A673 (cell line): ENCODE data around the gene PDS5A. TPM values are rescaled to one million over a fixed set of nuclear protein-coding genes. Genes with fewer than 3 reads are reported as not detected.

ENCODE experiments used
- BruUV-seq: library from RNA; stranded (reverse); fragments of 400-500 nt; replicated peaks from 2 replicates; lab custom pipeline; 2021; lab: Mats Ljungman, UMichigan
- CTCF ChIA-PET: fragments of 300-600 bp; sonication (Branson Sonifier 250); formaldehyde crosslinking; loops from one replicate; lab custom pipeline; 2022; ENCODE audit warnings: antibody characterized with exemption; lab: Charles Lee
- POLR2A ChIA-PET: fragments of 300-600 bp; sonication (Branson Sonifier 250); formaldehyde crosslinking; loops from one replicate; lab custom pipeline; 2022; ENCODE audit warnings: antibody characterized with exemption; ENCODE audit not compliant: low non-redundant PET; lab: Charles Lee
- DNase-seq: peaks from one replicate; pipeline ENCODE4 v3.0.0-alpha.2; 2015; ENCODE audit warnings: low spot score
- H3K27ac ChIP-seq: fragments of 200-600 bp; sonication (generic); 2 replicates; pipeline ENCODE4 v1.5.1; 2016; ENCODE audit warnings: mixed run types, low read depth, mild to moderate bottlenecking, mixed read lengths, antibody characterized with exemption, low read length; ENCODE audit not compliant: poor library complexity, severe bottlenecking
- H3K27me3 ChIP-seq: fragments of 200-600 bp; sonication (generic); replicated peaks from 2 replicates; pipeline ENCODE4 v1.6.1; 2017; ENCODE audit warnings: mixed run types, low read depth, mild to moderate bottlenecking, mixed read lengths, antibody characterized with exemption, low read length; ENCODE audit not compliant: insufficient read depth, poor library complexity
- H3K36me3 ChIP-seq: fragments of 200-600 bp; sonication (generic); 2 replicates; pipeline ENCODE4 v1.6.1; 2016; ENCODE audit warnings: mixed run types, mild to moderate bottlenecking, mixed read lengths, antibody characterized with exemption, low read length; ENCODE audit not compliant: insufficient read depth, poor library complexity, severe bottlenecking
- H3K4me1 ChIP-seq: fragments of 200-600 bp; sonication (generic); 2 replicates; pipeline ENCODE4 v1.6.1; 2017; ENCODE audit warnings: mixed run types, mild to moderate bottlenecking, mixed read lengths, antibody characterized with exemption, low read length; ENCODE audit not compliant: insufficient read depth, poor library complexity, severe bottlenecking
- H3K4me3 ChIP-seq: fragments of 200-600 bp; sonication (generic); 2 replicates; pipeline ENCODE4 v1.5.1; 2016; ENCODE audit warnings: low read depth, mixed run types, mild to moderate bottlenecking, mixed read lengths, low read length; ENCODE audit not compliant: poor library complexity, severe bottlenecking
- H3K9me3 ChIP-seq: fragments of 200-600 bp; sonication (generic); 2 replicates; pipeline ENCODE4 v1.6.1; 2016; ENCODE audit warnings: mixed run types, low read depth, mild to moderate bottlenecking, mixed read lengths, antibody characterized with exemption, low read length; ENCODE audit not compliant: poor library complexity, severe bottlenecking
- EZH2 ChIP-seq: fragments of 200-600 bp; sonication (generic); IDR thresholded peaks from 2 replicates; pipeline ENCODE4 v1.6.1; 2017; ENCODE audit warnings: borderline replicate concordance, low read depth, mild to moderate bottlenecking, mixed read lengths, antibody characterized with exemption, low read length; ENCODE audit not compliant: poor library complexity, severe bottlenecking
- intact Hi-C: fragments of 100-400 bp; cut with micrococcal nuclease; formaldehyde crosslinking; loops from one replicate; pipeline ENCODE4 v1.10.0; 2022; ENCODE audit not compliant: unreplicated experiment
- total RNA-seq: library from RNA; stranded (reverse); gene quantifications from 2 replicates; pipeline ENCODE4 v1.2.3, GENCODE V29; 2021
- TF ChIP-seq, protein P1 (sequence below): fragments of 300-800, 200-600 bp; sonication (generic); conservative IDR thresholded peaks from 2 replicates; pipeline ENCODE4 v1.5.1; 2017; ENCODE audit warnings: low read depth, mild to moderate bottlenecking, antibody characterized with exemption, low read length, moderate library complexity, mixed read lengths

The PDS5A gene
- total RNA-seq, 1 experiment from 2014 or later, result 104 TPM

GRCh38 chr4:39942507-39942906, 35.2 kb downstream of the PDS5A start:
- Histone ChIP-seq H3K27me3 (no peaks in the 10 kb centered on the region), H3K9me3 (no peaks in the 10 kb centered on the region), H3K36me3 (no peaks in the 10 kb centered on the region), H3K27ac (no peak overlapping the region), H3K4me3 (no peak overlapping the region), H3K4me1 (peaks cover 15% of the 10 kb centered on the region)
- BruUV-seq, result no TSS peak
- ChIA-PET CTCF (no interaction called here), POLR2A (no interaction called here)
- TF ChIP-seq, protein P1, sequence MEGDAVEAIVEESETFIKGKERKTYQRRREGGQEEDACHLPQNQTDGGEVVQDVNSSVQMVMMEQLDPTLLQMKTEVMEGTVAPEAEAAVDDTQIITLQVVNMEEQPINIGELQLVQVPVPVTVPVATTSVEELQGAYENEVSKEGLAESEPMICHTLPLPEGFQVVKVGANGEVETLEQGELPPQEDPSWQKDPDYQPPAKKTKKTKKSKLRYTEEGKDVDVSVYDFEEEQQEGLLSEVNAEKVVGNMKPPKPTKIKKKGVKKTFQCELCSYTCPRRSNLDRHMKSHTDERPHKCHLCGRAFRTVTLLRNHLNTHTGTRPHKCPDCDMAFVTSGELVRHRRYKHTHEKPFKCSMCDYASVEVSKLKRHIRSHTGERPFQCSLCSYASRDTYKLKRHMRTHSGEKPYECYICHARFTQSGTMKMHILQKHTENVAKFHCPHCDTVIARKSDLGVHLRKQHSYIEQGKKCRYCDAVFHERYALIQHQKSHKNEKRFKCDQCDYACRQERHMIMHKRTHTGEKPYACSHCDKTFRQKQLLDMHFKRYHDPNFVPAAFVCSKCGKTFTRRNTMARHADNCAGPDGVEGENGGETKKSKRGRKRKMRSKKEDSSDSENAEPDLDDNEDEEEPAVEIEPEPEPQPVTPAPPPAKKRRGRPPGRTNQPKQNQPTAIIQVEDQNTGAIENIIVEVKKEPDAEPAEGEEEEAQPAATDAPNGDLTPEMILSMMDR, result no peak
- no peak for TF ChIP-seq EZH2
- DNase-seq, result no peak
- intact Hi-C loops, result no loop called here

DNA sequence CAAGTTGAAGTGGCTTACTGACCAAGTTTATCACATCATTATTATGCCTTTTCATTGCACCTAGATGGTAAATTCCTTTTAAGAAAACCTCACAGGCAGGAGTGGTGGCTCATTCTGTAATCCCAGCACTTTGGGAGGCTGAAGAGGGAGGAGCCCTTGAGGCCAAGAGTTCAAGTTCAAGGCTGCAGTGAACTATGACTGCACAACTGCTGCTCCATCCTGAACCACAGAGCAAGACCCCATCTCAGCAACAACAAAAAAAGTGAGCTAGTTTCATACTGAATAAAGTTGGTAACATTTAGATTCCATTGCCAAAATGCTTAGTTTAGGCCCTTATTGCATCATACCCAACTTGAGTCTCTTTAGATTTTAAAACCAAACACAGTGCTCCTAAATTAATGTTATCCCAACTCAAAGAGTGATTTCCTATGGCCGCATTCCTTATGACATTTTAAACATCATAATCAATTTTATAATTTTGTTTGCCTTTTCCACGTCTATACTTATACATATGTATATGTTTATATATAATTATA, 36.0 kb downstream of the PDS5A start:
- no peak overlapping the region for H3K4me3 ChIP-seq
- no peak for DNase-seq
- H3K36me3 ChIP-seq, result no peaks in the 10 kb centered on the region
- no TSS peak for BruUV-seq
- H3K9me3 ChIP-seq, result no peaks in the 10 kb centered on the region
- H3K4me1 ChIP-seq, result peaks cover 22% of the 10 kb centered on the region
- H3K27me3 ChIP-seq, result no peaks in the 10 kb centered on the region
- intact Hi-C loops, result no loop called here
- TF ChIP-seq, protein P1, result no peak
- TF ChIP-seq EZH2, result no peak
- ChIA-PET CTCF (no interaction called here), POLR2A (no interaction called here)
- no peak overlapping the region for H3K27ac ChIP-seq

DNA sequence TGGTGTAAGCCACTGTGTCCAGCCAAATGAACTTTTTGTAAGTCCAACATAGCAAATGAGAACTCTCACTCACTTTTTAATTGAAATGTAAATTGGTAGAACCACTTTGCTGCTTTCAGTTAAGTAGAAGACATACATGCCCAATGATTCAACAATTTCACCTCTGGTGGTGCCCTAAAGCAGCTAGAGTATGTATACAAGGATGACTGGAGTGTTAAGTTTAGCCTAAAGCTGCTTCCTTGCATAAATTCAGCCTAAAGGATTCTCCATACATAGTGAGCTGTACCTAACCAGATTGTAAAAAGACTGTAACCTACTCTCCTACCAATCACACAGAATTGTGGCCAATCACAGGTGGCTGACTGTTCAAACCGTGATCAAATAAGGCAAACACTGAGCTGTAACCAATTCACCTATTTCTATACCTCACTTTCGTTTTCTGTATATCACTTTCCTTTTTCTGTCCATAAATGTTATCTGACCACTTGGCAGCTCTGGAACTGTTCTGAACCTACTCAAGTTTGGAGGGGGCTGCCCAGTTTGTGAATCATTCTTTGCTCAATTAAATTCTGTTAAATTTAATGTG, 39.9 kb downstream of the PDS5A start:
- intact Hi-C loops, result no loop called here
- BruUV-seq, result no TSS peak
- TF ChIP-seq, protein P1, result no peak
- TF ChIP-seq EZH2, result no peak
- Histone ChIP-seq H3K4me3 (no peak overlapping the region), H3K4me1 (peaks cover 37% of the 10 kb centered on the region), H3K36me3 (no peaks in the 10 kb centered on the region), H3K9me3 (no peaks in the 10 kb centered on the region), H3K27ac (no peak overlapping the region), H3K27me3 (no peaks in the 10 kb centered on the region)
- POLR2A ChIA-PET, result no interaction called here
- DNase-seq, result no peak
- CTCF ChIA-PET, result no interaction called here
